Activated T-helper 1 cell treated with anti-CD3 and anti-CD28 coated beads, Interleukin-12 subunit alpha, Interleukin-12 subunit beta, Interleukin-2, Interleukin-4 antibody, amounts not matched to agents 30 ng/mL and 10 ng/mL and 1 ng/mL, durations not matched to agents 14 hours and 24 hours and 36 hours (primary cell): ENCODE data around the gene CCNL1. TPM values are rescaled to one million over a fixed set of nuclear protein-coding genes. Genes with fewer than 3 reads are reported as not detected.

Experiments
- DNase-seq: peaks from one replicate; pipeline ENCODE4 v3.0.0; 2021; ENCODE audit warnings: low spot score
- H3K27ac Mint-ChIP-seq: one replicate; pipeline ENCODE4 v1.8.0; 2021; ENCODE audit warnings: mild to moderate bottlenecking, mixed read lengths
- H3K27me3 Mint-ChIP-seq: one replicate; pipeline ENCODE4 v1.8.0; 2022; ENCODE audit warnings: mild to moderate bottlenecking, moderate library complexity, mixed read lengths; ENCODE audit not compliant: insufficient read depth
- H3K36me3 Mint-ChIP-seq: one replicate; pipeline ENCODE4 v1.8.0; 2021; ENCODE audit warnings: low read depth, mixed read lengths
- H3K4me1 Mint-ChIP-seq: one replicate; pipeline ENCODE4 v1.8.0; 2021; ENCODE audit warnings: low read depth, mixed read lengths
- H3K4me3 Mint-ChIP-seq: one replicate; pipeline ENCODE4 v1.8.0; 2021; ENCODE audit warnings: mild to moderate bottlenecking, moderate library complexity, mixed read lengths
- H3K9me3 Mint-ChIP-seq: one replicate; pipeline ENCODE4 v1.8.0; 2021; ENCODE audit warnings: mixed read lengths
- intact Hi-C: fragments of 100-400 bp; cut with micrococcal nuclease; formaldehyde crosslinking; loops from one replicate; pipeline ENCODE4 v1.15.1; 2024
- total RNA-seq: library from RNA; stranded (reverse); gene quantifications from 2 replicates; pipeline ENCODE4 v1.2.3, GENCODE V29; 2022

The CCNL1 gene
- total RNA-seq, 1 donor from 2014 or later, result 167 TPM

DNA sequence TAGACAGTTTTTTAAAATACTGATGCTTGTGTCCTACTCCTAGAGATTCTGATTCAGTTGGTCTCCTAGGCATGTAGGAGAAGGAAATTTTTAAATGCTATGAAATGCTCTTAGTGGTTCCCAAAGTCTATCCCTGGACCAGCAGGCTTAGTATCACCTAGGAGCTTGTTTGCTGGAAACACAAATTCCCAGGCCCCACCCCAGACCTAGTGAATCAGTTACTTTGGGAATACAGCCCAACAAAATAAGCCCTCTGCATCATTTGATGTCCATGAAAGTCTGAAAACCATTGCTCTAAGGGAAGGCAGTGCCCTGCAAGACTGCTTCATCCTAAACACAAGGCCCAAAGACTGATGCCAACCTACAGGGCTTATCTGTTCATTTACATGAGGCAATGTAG, 36.3 kb downstream of the CCNL1 start:
- no peaks in the 10 kb centered on the region for H3K27me3 Mint-ChIP-seq
- peaks cover 12% of the 10 kb centered on the region for H3K36me3 Mint-ChIP-seq
- H3K4me3 Mint-ChIP-seq, result no peak overlapping the region
- no peak for DNase-seq
- peaks cover 33% of the 10 kb centered on the region for H3K4me1 Mint-ChIP-seq
- intact Hi-C loops, result no loop called here
- no peaks in the 10 kb centered on the region for H3K9me3 Mint-ChIP-seq
- H3K27ac Mint-ChIP-seq, result no peak overlapping the region

DNA sequence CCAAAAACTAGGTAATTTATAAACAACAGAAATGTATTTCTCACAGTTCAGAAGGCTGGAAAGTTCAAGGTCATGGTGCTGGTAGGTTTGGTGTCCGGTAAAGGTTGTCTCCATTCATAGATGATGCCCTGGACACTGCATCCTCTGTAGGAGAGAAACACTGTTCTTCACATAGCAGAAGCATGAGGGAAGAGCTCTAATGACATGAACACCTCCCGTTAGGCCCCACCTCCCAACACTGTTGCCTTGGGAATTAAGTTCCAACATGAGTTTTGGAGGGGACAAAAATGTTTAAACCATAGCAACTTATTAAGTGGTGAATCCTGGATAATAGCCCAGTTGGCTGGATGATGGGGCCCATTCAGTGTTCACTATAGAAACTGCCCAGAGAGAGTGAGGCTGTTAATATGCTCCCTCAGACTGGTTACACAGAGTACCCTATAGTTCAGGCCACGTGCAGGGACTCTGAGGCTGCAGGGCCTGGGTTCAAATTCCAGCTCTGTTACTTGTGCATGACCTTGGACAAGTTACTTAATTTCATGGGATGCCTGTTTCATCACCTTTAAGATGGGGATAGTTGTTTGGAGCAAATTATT, 37.0 kb downstream of the CCNL1 start:
- intact Hi-C loops, result no loop called here
- H3K9me3 Mint-ChIP-seq, result no peaks in the 10 kb centered on the region
- no peak overlapping the region for H3K4me3 Mint-ChIP-seq
- DNase-seq, result no peak
- H3K27me3 Mint-ChIP-seq, result no peaks in the 10 kb centered on the region
- no peak overlapping the region for H3K27ac Mint-ChIP-seq
- H3K4me1 Mint-ChIP-seq, result peaks cover 26% of the 10 kb centered on the region
- peaks cover 12% of the 10 kb centered on the region for H3K36me3 Mint-ChIP-seq

DNA sequence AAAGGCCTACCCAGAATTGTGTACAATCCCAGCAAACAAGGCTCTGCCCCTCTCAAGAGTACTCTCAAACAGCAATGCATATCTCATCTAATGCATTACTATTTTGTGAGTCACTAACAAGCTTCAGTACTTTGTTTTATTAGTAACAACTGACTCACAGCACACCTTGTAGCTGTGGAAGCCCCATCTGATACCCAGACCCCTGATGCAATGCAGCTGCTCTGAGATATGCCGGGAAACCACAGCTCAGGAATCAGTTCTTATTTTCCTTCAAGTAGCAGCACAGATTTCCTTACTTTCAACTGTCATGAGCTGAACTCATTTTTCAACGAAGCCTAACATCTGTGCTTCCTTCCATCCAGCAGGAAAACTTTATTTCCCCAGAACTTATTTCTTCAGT, 37.8 kb downstream of the CCNL1 start:
- no peak overlapping the region for H3K4me3 Mint-ChIP-seq
- peaks cover 12% of the 10 kb centered on the region for H3K36me3 Mint-ChIP-seq
- H3K4me1 Mint-ChIP-seq, result peaks cover 18% of the 10 kb centered on the region
- H3K27me3 Mint-ChIP-seq, result no peaks in the 10 kb centered on the region
- intact Hi-C loops, result no loop called here
- H3K27ac Mint-ChIP-seq, result no peak overlapping the region
- DNase-seq, result no peak
- H3K9me3 Mint-ChIP-seq, result no peaks in the 10 kb centered on the region

DNA sequence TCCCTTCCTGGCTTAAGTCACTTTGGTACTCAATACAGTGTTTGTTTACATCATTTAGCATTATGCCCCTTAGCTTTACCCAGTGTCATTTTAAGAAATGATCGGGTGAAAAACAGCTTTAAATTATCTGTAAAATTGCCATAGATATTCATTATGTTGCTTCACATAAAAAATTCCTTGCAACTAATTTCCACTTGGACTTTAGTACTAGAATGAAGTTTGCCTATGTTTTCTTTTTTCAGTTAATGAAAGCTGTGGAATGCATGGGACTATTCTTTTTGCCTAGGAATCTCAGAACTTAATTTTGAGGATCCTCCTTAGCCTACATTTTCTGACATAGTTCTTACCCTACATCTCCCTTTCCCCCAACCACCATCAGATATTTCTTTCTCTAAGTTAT, 38.4 kb downstream of the CCNL1 start:
- Mint-ChIP-seq H3K4me3 (no peak overlapping the region), H3K27ac (no peak overlapping the region), H3K36me3 (peaks cover 12% of the 10 kb centered on the region), H3K27me3 (no peaks in the 10 kb centered on the region), H3K9me3 (no peaks in the 10 kb centered on the region), H3K4me1 (peaks cover 18% of the 10 kb centered on the region)
- no peak for DNase-seq
- intact Hi-C loops, result no loop called here

DNA sequence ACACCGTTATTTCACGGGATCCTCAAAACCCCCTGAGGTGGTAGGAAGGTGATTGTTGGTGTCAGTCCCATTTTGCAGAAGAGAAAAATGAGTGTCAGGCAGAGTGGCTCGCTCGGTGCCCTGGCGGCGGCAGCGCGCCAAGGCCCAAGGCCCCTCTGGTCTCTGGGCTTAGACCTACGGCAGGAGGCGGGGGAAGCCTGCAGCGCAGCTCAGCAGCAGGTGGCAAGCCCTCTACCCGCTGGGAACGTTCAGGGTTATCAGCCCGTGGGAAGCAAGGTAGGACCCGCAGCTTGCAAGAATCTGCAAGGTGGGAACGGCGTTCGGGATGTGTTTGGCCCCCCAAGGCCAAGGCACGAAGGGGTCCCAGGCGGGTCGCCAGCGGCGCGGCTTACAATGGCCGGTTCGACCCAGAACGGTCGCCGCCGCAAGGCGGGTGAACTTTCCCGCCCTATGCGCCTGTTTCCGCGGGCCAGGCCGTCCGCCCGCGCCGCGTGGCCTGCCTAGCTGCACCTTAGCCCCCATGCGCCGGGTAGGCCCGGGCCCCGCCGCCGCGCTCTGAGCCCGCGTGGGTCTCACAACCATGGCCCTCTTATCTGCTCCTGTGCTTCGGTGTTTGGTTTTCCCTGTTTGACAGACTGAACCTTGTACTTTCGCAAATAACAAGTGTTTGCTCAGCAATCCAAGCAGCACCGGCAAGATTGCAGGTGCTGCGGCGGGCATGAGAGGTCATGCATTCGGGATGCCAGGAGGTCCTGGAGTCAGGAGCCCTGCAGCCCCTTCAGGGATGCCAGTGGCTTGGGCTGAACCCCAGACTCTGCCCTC, 39.7 kb downstream of the CCNL1 start:
- Mint-ChIP-seq H3K36me3 (peaks cover 12% of the 10 kb centered on the region), H3K4me3 (no peak overlapping the region), H3K4me1 (peaks cover 27% of the 10 kb centered on the region), H3K9me3 (no peaks in the 10 kb centered on the region), H3K27me3 (no peaks in the 10 kb centered on the region), H3K27ac (no peak overlapping the region)
- intact Hi-C loops, result no loop called here
- no peak for DNase-seq

DNA sequence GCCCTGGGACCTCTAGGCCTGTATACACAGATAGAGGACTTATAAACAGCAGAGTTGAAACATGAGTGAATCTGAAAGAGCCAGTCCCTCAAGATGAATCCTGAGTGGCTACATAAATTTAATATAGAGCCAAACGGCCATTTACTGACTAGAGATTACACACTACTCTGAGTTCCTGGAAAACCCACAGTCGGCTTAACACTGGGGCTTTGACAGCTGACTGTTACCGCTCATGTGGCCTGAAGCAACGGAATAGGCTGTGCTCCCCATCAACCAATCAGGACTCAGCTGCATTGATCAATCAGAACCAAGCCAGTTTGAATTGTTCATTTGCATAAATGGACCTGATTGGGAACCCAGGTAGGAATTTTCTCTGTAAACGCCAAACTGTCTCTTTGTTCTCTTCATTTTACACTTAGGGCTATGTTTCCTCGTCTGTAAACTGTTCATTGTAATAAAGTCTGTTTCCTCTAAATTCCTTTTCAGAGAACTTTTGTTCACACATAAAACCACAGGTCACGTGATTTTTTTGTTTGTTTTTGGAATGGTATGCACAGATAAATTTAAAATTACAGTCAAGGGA, 40.5 kb downstream of the CCNL1 start:
- peaks cover 12% of the 10 kb centered on the region for H3K36me3 Mint-ChIP-seq
- H3K4me1 Mint-ChIP-seq, result peaks cover 20% of the 10 kb centered on the region
- intact Hi-C loops, result loop anchor here (1.0 kb wide), 1 partner anchor 30 kb away; no protein-coding TSS in a partner anchor
- peak overlapping the region; percentile 49 for H3K4me3 Mint-ChIP-seq
- H3K27me3 Mint-ChIP-seq, result no peaks in the 10 kb centered on the region
- no peaks in the 10 kb centered on the region for H3K9me3 Mint-ChIP-seq
- peak overlapping the region; percentile 29 for H3K27ac Mint-ChIP-seq
- DNase-seq, result peak; percentile 44

DNA sequence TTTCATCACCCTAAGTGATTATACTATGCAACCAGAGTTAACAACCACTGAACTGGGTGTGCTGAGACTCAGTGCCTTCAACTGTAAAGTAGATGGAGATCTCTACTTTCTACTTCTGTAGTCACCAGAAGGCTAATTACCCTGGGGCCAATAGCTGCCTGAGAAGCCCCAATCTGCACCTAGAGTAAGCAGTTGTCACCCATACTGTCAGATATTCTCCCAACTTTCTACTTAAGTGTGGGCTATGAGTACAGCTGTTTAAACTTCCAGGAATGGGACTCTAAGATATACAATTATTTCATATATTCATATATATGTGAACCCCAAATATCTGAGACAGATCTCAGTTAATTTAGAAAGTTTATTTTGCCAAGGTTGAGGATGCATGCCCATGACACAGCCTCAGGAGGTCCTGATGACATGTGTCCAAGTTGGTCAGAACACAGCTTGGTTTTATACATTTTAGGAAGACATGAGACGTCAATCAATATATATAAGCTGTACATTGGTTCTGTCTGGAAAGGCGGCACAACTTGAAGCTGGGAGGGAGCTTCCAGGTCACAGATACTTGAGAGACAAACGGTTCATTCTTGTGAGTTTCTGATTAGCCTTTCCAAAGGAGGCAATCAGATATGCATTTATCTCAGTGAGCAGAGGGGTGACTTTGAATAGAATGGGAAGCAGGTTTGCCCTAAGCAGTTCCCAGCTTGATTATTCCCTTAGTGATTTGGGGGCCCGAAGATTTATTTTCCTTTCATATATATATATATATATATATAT, 41.9 kb downstream of the CCNL1 start:
- Mint-ChIP-seq H3K4me3 (no peak overlapping the region), H3K27ac (no peak overlapping the region), H3K27me3 (no peaks in the 10 kb centered on the region), H3K9me3 (no peaks in the 10 kb centered on the region), H3K4me1 (peaks cover 18% of the 10 kb centered on the region), H3K36me3 (peaks cover 12% of the 10 kb centered on the region)
- intact Hi-C loops, result loop anchor here (2.0 kb wide), 1 partner anchor 13 kb away; no protein-coding TSS in a partner anchor
- no peak for DNase-seq

DNA sequence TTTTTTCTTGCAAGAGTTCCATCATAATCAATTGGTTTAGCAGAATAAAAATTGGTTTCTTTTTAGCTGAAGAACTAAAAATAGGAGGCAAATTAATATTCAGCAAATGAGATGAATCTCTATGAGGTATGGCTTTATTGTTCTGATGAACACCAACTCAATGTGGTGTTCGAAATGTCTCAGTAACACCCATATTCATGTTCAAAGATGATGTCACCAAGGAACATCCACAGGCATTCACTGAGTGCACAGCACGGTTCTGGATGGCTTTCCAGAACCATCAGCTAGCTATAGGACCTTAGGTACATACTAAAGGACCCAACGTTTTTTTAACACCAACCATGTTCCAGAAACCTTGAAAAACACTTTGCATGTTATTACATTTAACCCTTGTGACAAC, 42.7 kb downstream of the CCNL1 start:
- H3K4me3 Mint-ChIP-seq, result no peak overlapping the region
- DNase-seq, result no peak
- H3K36me3 Mint-ChIP-seq, result peaks cover 12% of the 10 kb centered on the region
- intact Hi-C loops, result loop anchor here (2.0 kb wide), 1 partner anchor 14 kb away; no protein-coding TSS in a partner anchor
- H3K27ac Mint-ChIP-seq, result no peak overlapping the region
- H3K27me3 Mint-ChIP-seq, result no peaks in the 10 kb centered on the region
- H3K9me3 Mint-ChIP-seq, result no peaks in the 10 kb centered on the region
- H3K4me1 Mint-ChIP-seq, result peaks cover 18% of the 10 kb centered on the region

DNA sequence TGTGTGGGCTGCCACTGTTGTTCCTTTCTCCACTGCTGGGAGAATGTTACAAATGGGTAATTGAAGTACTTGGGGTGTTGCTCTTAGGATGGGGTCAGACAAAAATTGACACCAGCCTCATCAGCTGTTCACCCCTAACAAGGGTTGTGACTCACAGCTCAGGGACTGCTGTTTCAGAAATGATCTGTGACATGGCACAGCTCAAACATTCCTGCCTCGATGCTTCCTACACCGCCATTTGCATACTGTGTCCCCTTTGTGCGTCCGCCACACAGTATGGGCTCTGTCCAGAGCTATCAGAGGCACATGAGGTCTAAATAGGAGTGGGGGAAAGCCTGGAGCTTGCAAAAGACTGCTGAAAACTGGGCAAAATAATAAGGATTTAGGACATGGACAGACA, 43.9 kb downstream of the CCNL1 start:
- peaks cover 7% of the 10 kb centered on the region for H3K36me3 Mint-ChIP-seq
- H3K9me3 Mint-ChIP-seq, result no peaks in the 10 kb centered on the region
- intact Hi-C loops, result loop anchor here (2.0 kb wide), 1 partner anchor 15 kb away; no protein-coding TSS in a partner anchor
- no peak for DNase-seq
- H3K4me1 Mint-ChIP-seq, result peaks cover 18% of the 10 kb centered on the region
- H3K27ac Mint-ChIP-seq, result no peak overlapping the region
- no peak overlapping the region for H3K4me3 Mint-ChIP-seq
- no peaks in the 10 kb centered on the region for H3K27me3 Mint-ChIP-seq

DNA sequence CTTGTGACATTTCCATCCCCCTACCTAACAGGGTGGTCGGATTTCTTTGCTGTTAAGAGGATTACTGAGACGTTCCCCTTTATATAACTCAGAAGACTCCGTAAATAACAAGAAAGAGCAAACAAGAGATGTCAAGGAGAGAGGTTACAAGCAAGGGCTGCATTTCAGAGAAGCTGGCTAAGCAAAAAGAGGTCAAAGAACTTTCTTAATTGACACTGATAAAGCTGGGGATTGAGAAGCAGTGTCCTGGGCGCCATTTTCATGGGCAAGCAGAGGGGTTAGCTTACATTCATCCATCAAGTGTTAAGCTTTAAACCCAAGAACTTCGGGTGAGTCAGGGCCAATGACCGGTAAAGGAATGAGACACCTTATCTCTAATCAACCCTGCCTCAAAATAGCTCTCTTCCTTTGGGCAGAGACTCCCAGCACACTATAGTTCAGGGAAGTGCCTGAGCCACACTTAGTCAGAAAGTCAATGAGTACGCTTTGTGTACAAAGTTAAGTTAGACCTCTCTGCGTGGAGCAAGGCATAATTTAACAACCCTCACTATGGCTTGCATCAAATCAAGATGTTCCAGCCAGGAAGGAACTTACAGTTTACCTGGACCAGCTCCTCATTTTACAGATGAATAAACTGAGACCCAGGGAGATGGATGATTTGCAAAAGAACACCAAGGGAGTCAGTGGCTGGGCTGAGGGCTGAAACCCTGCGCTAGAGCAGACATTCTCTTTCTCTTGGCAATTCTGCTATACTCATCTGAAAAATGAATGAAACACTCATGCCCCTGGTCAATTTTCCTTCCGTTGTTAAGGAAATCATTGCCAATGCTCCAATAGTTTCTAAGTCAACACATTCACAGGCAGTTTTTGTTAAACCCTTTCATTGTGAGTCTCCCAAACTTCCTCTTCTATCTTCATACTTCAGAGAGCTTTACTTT, 44.6 kb downstream of the CCNL1 start:
- Mint-ChIP-seq H3K9me3 (no peaks in the 10 kb centered on the region), H3K4me3 (no peak overlapping the region), H3K36me3 (peaks cover 7% of the 10 kb centered on the region), H3K27me3 (no peaks in the 10 kb centered on the region), H3K27ac (no peak overlapping the region), H3K4me1 (peaks cover 18% of the 10 kb centered on the region)
- DNase-seq, result no peak
- intact Hi-C loops, result loop anchor here (2.0 kb wide), 1 partner anchor 15 kb away; no protein-coding TSS in a partner anchor

DNA sequence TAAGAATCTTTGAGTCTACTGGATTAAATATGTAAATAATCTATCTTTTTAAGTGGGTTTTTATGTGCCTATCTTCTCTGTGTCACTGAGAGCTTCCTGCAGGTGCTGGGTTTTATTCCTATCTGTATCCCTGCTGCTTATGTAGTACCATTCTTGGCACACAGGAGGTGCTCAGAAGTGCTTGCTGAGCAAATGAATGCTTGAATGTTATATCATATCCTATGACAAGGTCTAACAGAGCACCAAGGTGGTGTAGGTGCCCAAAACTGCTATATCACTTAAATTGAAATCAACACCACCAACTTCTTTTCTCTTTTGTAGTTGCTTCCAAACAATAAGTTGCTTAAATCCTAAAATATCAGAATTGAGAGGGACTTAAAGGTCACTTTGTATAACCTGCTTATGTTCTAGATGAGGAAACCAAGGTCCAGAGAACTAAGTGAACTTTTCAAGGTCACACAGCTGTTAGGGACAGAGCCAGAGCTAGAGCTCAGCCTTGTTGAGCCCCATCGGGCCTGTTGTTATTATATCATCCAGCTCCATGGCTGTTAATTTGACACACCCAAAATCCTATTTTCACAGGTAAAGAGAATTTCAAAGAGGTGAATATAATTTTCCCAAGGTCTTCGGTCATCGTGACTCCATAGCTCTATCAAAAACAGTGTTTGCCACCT, 46.0 kb downstream of the CCNL1 start:
- Mint-ChIP-seq H3K4me1 (peaks cover 10% of the 10 kb centered on the region), H3K27me3 (no peaks in the 10 kb centered on the region), H3K4me3 (no peak overlapping the region), H3K9me3 (no peaks in the 10 kb centered on the region), H3K36me3 (no peaks in the 10 kb centered on the region), H3K27ac (no peak overlapping the region)
- intact Hi-C loops, result no loop called here
- DNase-seq, result no peak
